SJSA1 (cell line): ENCODE results near the gene SYNPO2. TPM values are rescaled to one million over a fixed set of nuclear protein-coding genes. Genes with fewer than 3 reads are reported as not detected.
A peak's percentile ranks its signal among the peaks of the same experiment; 100 is the strongest.
"Not testable (repeated sequence)": the region's sequence is repeated elsewhere in the genome, so short reads cannot be mapped to it uniquely, and the experiment has no call there.

Experiments used
- DNase-seq, 2 experiments: peaks; one replicate each; pipeline ENCODE4 v3.0.0-alpha.2; 2015 to 2020; ENCODE audit warnings: low spot score in 2 of 2, low read depth in 1 of 2
- H3K27ac ChIP-seq: fragments of 250-450 bp; sonication (Bioruptor Pico); 2 replicates; pipeline ENCODE4 v1.5.1; 2020; ENCODE audit warnings: mild to moderate bottlenecking, moderate library complexity
- H3K27me3 ChIP-seq: fragments of 250-450 bp; sonication (Bioruptor Pico); replicated peaks from 2 replicates; pipeline ENCODE4 v1.5.1; 2020; ENCODE audit warnings: mild to moderate bottlenecking, moderate library complexity
- H3K36me3 ChIP-seq: fragments of 250-450 bp; sonication (Bioruptor Pico); 2 replicates; pipeline ENCODE4 v1.5.1; 2020; ENCODE audit warnings: mild to moderate bottlenecking
- H3K4me1 ChIP-seq: fragments of 250-450 bp; sonication (Bioruptor Pico); replicated peaks from 2 replicates; pipeline ENCODE4 v1.6.1; 2021; ENCODE audit warnings: mild to moderate bottlenecking
- H3K4me3 ChIP-seq: fragments of 250-450 bp; sonication (Bioruptor Pico); 2 replicates; pipeline ENCODE4 v1.5.1; 2020; ENCODE audit warnings: mild to moderate bottlenecking
- H3K9me3 ChIP-seq: fragments of 250-450 bp; sonication (Bioruptor Pico); replicated peaks from 2 replicates; pipeline ENCODE4 v1.5.1; 2020; ENCODE audit warnings: mild to moderate bottlenecking
- total RNA-seq: library from RNA; depleted of rRNA; stranded (reverse); fragments of >200 nt; shearing (Covaris generic); gene quantifications from 2 replicates; pipeline ENCODE4 v1.2.3, GENCODE V29; 2014

Gene SYNPO2
- total RNA-seq, 1 experiment from 2014 or later: 4.7 TPM

DNA sequence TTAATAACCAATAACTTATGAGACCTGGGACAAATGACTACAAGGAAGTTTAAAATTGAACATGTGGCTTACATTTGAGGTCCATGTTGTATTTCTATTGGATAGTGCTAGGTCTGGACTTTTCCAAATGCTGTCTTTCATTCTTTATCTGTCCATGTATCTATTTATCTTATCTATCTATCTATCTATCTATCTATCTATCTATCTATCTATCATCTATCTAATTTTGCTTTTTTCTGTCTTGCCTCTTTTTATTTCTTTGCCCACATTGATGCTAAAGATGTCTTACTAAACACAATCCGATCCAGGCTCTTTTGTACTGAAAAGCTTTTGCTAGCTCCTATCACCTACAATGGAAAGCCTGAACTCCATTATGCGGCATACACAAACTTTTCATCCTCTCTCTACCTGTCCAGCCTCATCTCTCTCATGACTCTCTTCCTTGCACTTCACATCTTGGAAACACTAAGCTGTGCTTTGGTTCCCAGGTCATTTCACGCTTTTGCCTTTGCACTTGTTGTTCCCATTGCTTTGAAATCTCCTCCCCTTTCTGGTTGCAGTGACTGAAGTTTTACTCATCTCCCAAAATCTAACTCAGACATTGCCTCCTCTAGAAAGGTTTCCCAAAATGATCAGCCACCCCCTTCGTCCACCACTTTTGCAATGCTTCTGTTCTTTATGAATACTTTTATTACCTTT lies 107.2 kb downstream of the SYNPO2 start:
- Histone ChIP-seq H3K36me3 (no peaks in the 10 kb centered on the region), H3K4me1 (no peaks in the 10 kb centered on the region), H3K27me3 (no peaks in the 10 kb centered on the region), H3K4me3 (no peak overlapping the region), H3K27ac (no peak overlapping the region), H3K9me3 (no peaks in the 10 kb centered on the region)
- no peak for DNase-seq

DNA sequence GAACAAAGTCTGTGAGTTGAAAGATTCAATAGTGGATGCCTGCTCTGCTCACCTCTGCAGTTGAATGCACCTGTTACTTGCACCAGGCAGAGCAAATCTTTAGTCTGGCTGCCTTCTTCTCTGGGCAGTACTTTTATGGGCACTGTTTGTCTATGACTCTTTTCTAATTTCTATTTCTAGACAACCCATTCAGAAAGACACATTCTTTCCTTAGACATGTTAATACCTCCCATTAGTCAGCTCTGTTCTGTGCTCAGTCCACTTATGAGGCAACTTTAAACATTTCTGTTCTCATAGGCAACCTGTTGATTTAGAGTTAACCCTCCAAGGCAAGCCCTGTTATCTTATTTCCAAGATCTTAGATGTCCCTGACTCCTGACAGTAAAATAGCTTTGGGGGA lies 108.9 kb downstream of the SYNPO2 start:
- H3K4me3 ChIP-seq: no peak overlapping the region
- no peaks in the 10 kb centered on the region for H3K36me3 ChIP-seq
- no peaks in the 10 kb centered on the region for H3K27me3 ChIP-seq
- DNase-seq: no peak
- H3K9me3 ChIP-seq: no peaks in the 10 kb centered on the region
- no peak overlapping the region for H3K27ac ChIP-seq
- no peaks in the 10 kb centered on the region for H3K4me1 ChIP-seq

GRCh38 chr4:118999919-119000318 lies 111.3 kb downstream of the SYNPO2 start:
- no peaks in the 10 kb centered on the region for H3K27me3 ChIP-seq
- H3K9me3 ChIP-seq: no peaks in the 10 kb centered on the region
- no peaks in the 10 kb centered on the region; the same call in 1 of the 2 replicates for H3K4me1 ChIP-seq
- no peak for DNase-seq
- H3K27ac ChIP-seq: no peak overlapping the region
- no peaks in the 10 kb centered on the region for H3K36me3 ChIP-seq
- no peak overlapping the region for H3K4me3 ChIP-seq

- H3K9me3 ChIP-seq: no peaks in the 10 kb centered on the region
- DNase-seq: no peak
- no peak overlapping the region for H3K27ac ChIP-seq
Measured at GRCh38 chr4:119000400-119000799, 111.7 kb downstream of the SYNPO2 start.

DNA sequence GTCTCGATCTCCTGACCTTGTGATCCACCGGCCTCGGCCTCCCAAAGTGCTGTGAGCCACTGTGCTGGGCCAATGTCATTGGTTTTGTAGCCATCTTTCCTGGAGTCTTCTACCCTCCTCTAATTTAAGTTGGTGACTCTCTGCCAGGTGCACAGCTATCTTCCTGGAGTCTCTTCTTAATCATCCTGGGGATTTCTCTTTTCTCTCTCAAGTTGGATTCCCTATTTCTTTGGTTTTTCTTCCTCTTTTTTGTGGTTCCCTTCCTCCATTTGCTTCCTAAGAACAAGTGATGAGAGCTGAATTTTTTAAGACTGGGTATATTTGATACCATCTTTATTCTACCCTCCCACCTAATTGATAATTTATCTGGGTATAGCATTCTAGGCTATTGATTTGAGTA lies 113.8 kb downstream of the SYNPO2 start:
- no peaks in the 10 kb centered on the region for H3K9me3 ChIP-seq
- DNase-seq: no peak
- no peaks in the 10 kb centered on the region; the same call in 1 of the 2 replicates for H3K4me1 ChIP-seq
- H3K36me3 ChIP-seq: no peaks in the 10 kb centered on the region
- H3K27ac ChIP-seq: no peak overlapping the region
- no peaks in the 10 kb centered on the region for H3K27me3 ChIP-seq
- H3K4me3 ChIP-seq: no peak overlapping the region

More at GRCh38 chr4:119000400-119000799, 111.7 kb downstream of the SYNPO2 start:
- H3K36me3 ChIP-seq: no peaks in the 10 kb centered on the region
- H3K4me1 ChIP-seq: no peaks in the 10 kb centered on the region; the same call in 1 of the 2 replicates
- H3K4me3 ChIP-seq: no peak overlapping the region
- H3K27me3 ChIP-seq: no peaks in the 10 kb centered on the region

DNA sequence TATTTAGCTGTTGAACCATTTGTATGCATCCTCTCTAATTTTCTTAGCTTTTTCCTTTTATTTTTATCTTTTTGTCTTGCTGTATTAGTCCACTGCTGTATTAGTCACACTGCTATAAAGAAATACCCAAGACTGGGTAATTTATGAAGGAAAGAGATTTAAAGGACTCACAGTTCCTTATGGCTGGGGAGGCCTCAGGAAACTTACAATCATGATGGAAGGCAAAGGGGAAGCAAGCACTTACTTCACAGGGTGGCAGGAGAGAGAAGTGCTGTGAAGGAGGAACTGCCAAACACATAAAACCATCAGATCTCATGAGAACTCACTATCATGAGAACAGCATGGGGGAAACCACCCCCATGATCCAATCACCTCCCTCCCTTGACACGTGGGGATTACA lies 114.3 kb downstream of the SYNPO2 start:
- not testable (repeated sequence) for H3K27ac ChIP-seq, H3K4me1 ChIP-seq, DNase-seq, H3K36me3 ChIP-seq, H3K9me3 ChIP-seq, H3K4me3 ChIP-seq, H3K27me3 ChIP-seq

DNA sequence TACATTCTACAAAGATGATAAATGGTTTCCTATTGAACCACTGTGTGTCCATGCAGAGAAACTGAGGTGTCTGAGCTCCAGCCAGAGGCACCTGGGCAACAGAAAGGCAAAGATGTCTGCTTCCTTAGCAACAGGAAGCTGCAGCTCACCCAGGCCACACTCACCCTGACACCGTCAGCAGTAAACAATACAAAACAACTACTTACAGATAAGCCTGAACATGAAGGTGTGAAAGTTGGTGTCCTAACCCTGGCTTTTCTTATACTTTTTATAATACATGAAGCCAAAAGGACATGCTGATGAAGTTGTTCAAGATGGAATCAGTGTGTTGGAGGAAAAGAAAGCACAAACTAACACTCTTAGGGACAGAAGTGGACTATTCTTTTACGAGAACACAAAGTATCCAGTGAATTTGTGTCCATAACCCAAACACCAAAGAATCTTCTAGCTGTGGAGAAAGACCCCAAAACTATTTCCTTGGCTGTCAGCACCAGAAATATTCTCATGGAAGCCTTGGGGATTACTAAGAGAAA lies 117.3 kb downstream of the SYNPO2 start:
- H3K9me3 ChIP-seq: no peaks in the 10 kb centered on the region
- H3K4me1 ChIP-seq: no peaks in the 10 kb centered on the region; the same call in 1 of the 2 replicates
- H3K27ac ChIP-seq: no peak overlapping the region
- H3K36me3 ChIP-seq: no peaks in the 10 kb centered on the region
- no peak for DNase-seq
- H3K4me3 ChIP-seq: no peak overlapping the region
- no peaks in the 10 kb centered on the region for H3K27me3 ChIP-seq

GRCh38 chr4:119008761-119009160 lies 120.1 kb downstream of the SYNPO2 start:
- H3K36me3 ChIP-seq: no peaks in the 10 kb centered on the region
- no peak for DNase-seq
- H3K27ac ChIP-seq: no peak overlapping the region
- H3K27me3 ChIP-seq: no peaks in the 10 kb centered on the region
- H3K4me3 ChIP-seq: no peak overlapping the region
- no peaks in the 10 kb centered on the region; the same call in 1 of the 2 replicates for H3K4me1 ChIP-seq
- H3K9me3 ChIP-seq: no peaks in the 10 kb centered on the region

- not testable (repeated sequence) for H3K4me1 ChIP-seq, H3K9me3 ChIP-seq, DNase-seq, H3K27ac ChIP-seq, H3K36me3 ChIP-seq, H3K4me3 ChIP-seq, H3K27me3 ChIP-seq
Measured at GRCh38 chr4:119010221-119010620, 121.6 kb downstream of the SYNPO2 start.

GRCh38 chr4:119010909-119011606 lies 122.4 kb downstream of the SYNPO2 start:
- DNase-seq: no peak
- H3K4me3 ChIP-seq: no peak overlapping the region
- no peaks in the 10 kb centered on the region for H3K9me3 ChIP-seq

DNA sequence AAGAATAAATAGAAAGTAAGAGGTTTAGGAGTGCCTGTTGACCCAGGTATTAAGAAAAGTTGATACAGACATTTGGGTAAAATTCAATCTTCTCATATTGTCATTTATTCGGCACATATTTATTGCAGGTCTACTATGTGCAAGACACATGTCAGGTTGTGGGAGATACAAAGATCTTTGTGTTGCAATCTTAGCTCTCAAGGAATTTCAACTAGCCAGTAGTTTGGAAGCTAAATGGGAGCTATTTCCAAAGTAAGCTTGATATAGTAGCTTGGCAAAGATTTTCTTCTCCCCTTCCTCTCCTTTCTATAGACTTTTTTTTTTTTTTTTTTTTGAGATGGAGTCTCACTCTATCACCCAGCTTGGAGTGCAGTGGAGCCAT lies 122.9 kb downstream of the SYNPO2 start:
- H3K27ac ChIP-seq: no peak overlapping the region
- DNase-seq: no peak
- H3K27me3 ChIP-seq: no peaks in the 10 kb centered on the region
- H3K36me3 ChIP-seq: no peaks in the 10 kb centered on the region
- no peak overlapping the region for H3K4me3 ChIP-seq
- H3K9me3 ChIP-seq: no peaks in the 10 kb centered on the region
- H3K4me1 ChIP-seq: peaks cover 7% of the 10 kb centered on the region

More at GRCh38 chr4:119010909-119011606, 122.4 kb downstream of the SYNPO2 start:
- H3K27ac ChIP-seq: no peak overlapping the region
- H3K27me3 ChIP-seq: no peaks in the 10 kb centered on the region
- peaks cover 2% of the 10 kb centered on the region; the same call in 1 of the 2 replicates for H3K4me1 ChIP-seq
- no peaks in the 10 kb centered on the region for H3K36me3 ChIP-seq

- Histone ChIP-seq H3K4me3 (no peak overlapping the region), H3K36me3 (no peaks in the 10 kb centered on the region), H3K27ac (no peak overlapping the region), H3K4me1 (peaks cover 18% of the 10 kb centered on the region), H3K9me3 (no peaks in the 10 kb centered on the region), H3K27me3 (no peaks in the 10 kb centered on the region)
- no peak for DNase-seq
Measured at GRCh38 chr4:119014658-119015057, 126.0 kb downstream of the SYNPO2 start.

GRCh38 chr4:119016636-119017035 lies 128.0 kb downstream of the SYNPO2 start:
- peaks cover 18% of the 10 kb centered on the region for H3K4me1 ChIP-seq
- H3K4me3 ChIP-seq: no peak overlapping the region
- H3K27me3 ChIP-seq: no peaks in the 10 kb centered on the region
- peak overlapping the region; percentile 49 for H3K27ac ChIP-seq
- DNase-seq: peak in 1 of 2 experiments; percentile 58
- H3K36me3 ChIP-seq: no peaks in the 10 kb centered on the region
- no peaks in the 10 kb centered on the region for H3K9me3 ChIP-seq

- Histone ChIP-seq H3K27ac (peak overlapping the region; percentile 49), H3K9me3 (no peaks in the 10 kb centered on the region), H3K27me3 (no peaks in the 10 kb centered on the region), H3K4me1 (peaks cover 18% of the 10 kb centered on the region), H3K36me3 (no peaks in the 10 kb centered on the region), H3K4me3 (no peak overlapping the region)
- no peak for DNase-seq
Measured at GRCh38 chr4:119017636-119018035, 129.0 kb downstream of the SYNPO2 start.
